ENCODE measurements around the gene GRAP2.

GRCh38 chr22:39946503-39947219 lies 45.8 kb downstream of the GRAP2 start:
- TF ChIP-seq CTCF (IDR thresholded peaks at IDR 0.05), result no peak
- TF ChIP-seq POLR2A (IDR thresholded peaks at IDR 0.05), result no peak
- TF ChIP-seq POLR2AphosphoS5 (IDR thresholded peaks at IDR 0.05), result no peak
- no peak for TF ChIP-seq EP300 (IDR thresholded peaks at IDR 0.05)
